ENCODE results near the gene CNKSR2. TPM values are rescaled to one million over a fixed set of nuclear protein-coding genes. Genes with fewer than 3 reads are reported as not detected.

The CNKSR2 gene
- total RNA-seq, 1 experiment from 2014 or later: not detected

DNA sequence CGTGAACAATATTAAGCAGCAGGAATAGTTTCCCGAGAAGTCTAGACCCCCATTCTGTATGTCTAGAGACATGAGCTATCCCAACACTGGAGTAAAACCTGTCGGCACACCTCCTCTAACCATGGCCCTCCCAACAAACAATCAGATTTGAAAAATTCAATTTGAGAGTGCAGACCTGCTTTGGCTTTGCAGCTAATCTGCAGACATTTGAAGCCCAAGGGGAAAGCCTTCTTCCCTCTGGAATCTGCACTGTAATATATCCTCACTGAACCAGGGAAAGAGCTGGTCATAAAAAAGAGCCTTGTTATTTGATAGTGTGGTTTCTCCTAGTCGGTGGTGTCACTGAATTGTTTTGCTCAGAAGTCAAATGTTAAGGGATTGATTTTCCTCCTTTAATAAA is 328.5 kb downstream of the CNKSR2 start:
- DNase-seq (ENCODE audit: low read depth): no peak
- in situ Hi-C loops (cut with HindIII; ENCODE audit: low pct_unique_long_range_greater_than_20kb, low sequenced_read_pairs): no loop called here
